ENCODE results near the gene EDA. TPM values are rescaled to one million over a fixed set of nuclear protein-coding genes. Genes with fewer than 3 reads are reported as not detected.

The EDA gene
- total and polyA plus RNA-seq, 8 donors, result 1.7 to 5.1 (median 3.6) TPM

- H3K27ac ChIP-seq, result no peak overlapping the region
- FAIRE-seq (peak; percentile 45), DNase-seq (no peak), ATAC-seq (no peak)
- H3K9me3 ChIP-seq, result no peaks in the 10 kb centered on the region
- no peak for TF ChIP-seq CTCF (IDR thresholded peaks at IDR 0.05)
- H3K4me3 ChIP-seq, result no peak overlapping the region
- intact Hi-C loops (cut with DNase I), result no loop called here
- H3K36me3 ChIP-seq, result no peaks in the 10 kb centered on the region
- H3K27me3 ChIP-seq, result peaks cover 0 to 15% (median 0%) of the 10 kb centered on the region in 4 donors
- H3K4me1 ChIP-seq, result no peaks in the 10 kb centered on the region
These were observed 393.1 kb downstream of the EDA start for GRCh38 chrX:70009049-70009448.

GRCh38 chrX:70009970-70010369 is 394.1 kb downstream of the EDA start:
- no peak for DNase-seq
- no peak for TF ChIP-seq CTCF (IDR thresholded peaks at IDR 0.05)
- intact Hi-C loops (cut with DNase I), result no loop called here
- peaks cover 0 to 16% (median 0%) of the 10 kb centered on the region in 4 donors for H3K27me3 ChIP-seq
- no peak for ATAC-seq
- FAIRE-seq, result no peak
- WGBS, 2 donors, result 54 to 77% methylated on average over 2 of the region's 2 CpGs
- H3K36me3 ChIP-seq, result no peaks in the 10 kb centered on the region
- H3K4me3 ChIP-seq, result no peak overlapping the region
- H3K27ac ChIP-seq, result no peak overlapping the region
- no peaks in the 10 kb centered on the region for H3K9me3 ChIP-seq
- no peaks in the 10 kb centered on the region for H3K4me1 ChIP-seq

- no peak for FAIRE-seq
- Histone ChIP-seq H3K4me3 (no peak overlapping the region), H3K9me3 (no peaks in the 10 kb centered on the region), H3K27ac (no peak overlapping the region), H3K27me3 (peaks cover 0 to 12% (median 0%) of the 10 kb centered on the region in 4 donors), H3K4me1 (no peaks in the 10 kb centered on the region), H3K36me3 (no peaks in the 10 kb centered on the region)
- TF ChIP-seq CTCF (IDR thresholded peaks at IDR 0.05), result no peak
- intact Hi-C loops (cut with DNase I), result no loop called here
- DNase-seq, result no peak
- no peak for ATAC-seq
- 52 to 81% methylated on average over 4 of the region's 4 CpGs for WGBS, 2 donors
These were observed 396.8 kb downstream of the EDA start for GRCh38 chrX:70012756-70013155.

GRCh38 chrX:70013466-70014381 is 397.8 kb downstream of the EDA start:
- Histone ChIP-seq H3K4me1 (no peaks in the 10 kb centered on the region), H3K36me3 (no peaks in the 10 kb centered on the region), H3K27me3 (peaks cover 0 to 12% (median 0%) of the 10 kb centered on the region in 4 donors), H3K27ac (peak overlapping the region in 1 of 4 donors; percentile 1), H3K9me3 (no peaks in the 10 kb centered on the region), H3K4me3 (no peak overlapping the region)
- DNase-seq (peak in 3 of 6 donors; percentile 31 to 51 (median 49)), FAIRE-seq (no peak), ATAC-seq (peak; percentile 64 to 90 (median 76))
- no peak for TF ChIP-seq CTCF (IDR thresholded peaks at IDR 0.05)
- intact Hi-C loops (cut with DNase I), result no loop called here
- WGBS, 2 donors, result 24 to 41% methylated on average over 5 of the region's 5 CpGs

GRCh38 chrX:70016513-70016912 is 400.6 kb downstream of the EDA start:
- peak; percentile 63 for FAIRE-seq
- no peak overlapping the region for H3K4me3 ChIP-seq
- H3K27ac ChIP-seq, result no peak overlapping the region
- no peaks in the 10 kb centered on the region for H3K4me1 ChIP-seq
- no peak for TF ChIP-seq CTCF (IDR thresholded peaks at IDR 0.05)
- ATAC-seq, result no peak
- no peak for DNase-seq
- H3K9me3 ChIP-seq, result no peaks in the 10 kb centered on the region
- H3K27me3 ChIP-seq, result peaks cover 0 to 5% (median 0%) of the 10 kb centered on the region in 4 donors
- H3K36me3 ChIP-seq, result no peaks in the 10 kb centered on the region
- WGBS, 2 donors, result 95 to 96% methylated on average over 2 of the region's 2 CpGs
- intact Hi-C loops (cut with DNase I), result no loop called here
